Body of pancreas (tissue), 4 donors: Measurements from ENCODE around the gene TCF15.

Experiments
- POLR2A ChIP-seq, 3 donors: fragments of 450-650 bp; IDR thresholded peaks; one replicate each; pipeline ENCODE4 v1.6.1; 2016; ENCODE audit warnings: antibody characterized with exemption in 3 of 3, mild to moderate bottlenecking in 2 of 3
- TF ChIP-seq, protein P1 (sequence below), 7 experiments: fragments of 450-650 bp in 4 of 7; fragments of 200-600 bp in 3 of 7; sonication (generic) in 3 of 7; IDR thresholded peaks; one replicate each; pipeline ENCODE4 v1.5.1; 2016 to 2019; ENCODE audit warnings: antibody characterized with exemption in 7 of 7

DNA sequence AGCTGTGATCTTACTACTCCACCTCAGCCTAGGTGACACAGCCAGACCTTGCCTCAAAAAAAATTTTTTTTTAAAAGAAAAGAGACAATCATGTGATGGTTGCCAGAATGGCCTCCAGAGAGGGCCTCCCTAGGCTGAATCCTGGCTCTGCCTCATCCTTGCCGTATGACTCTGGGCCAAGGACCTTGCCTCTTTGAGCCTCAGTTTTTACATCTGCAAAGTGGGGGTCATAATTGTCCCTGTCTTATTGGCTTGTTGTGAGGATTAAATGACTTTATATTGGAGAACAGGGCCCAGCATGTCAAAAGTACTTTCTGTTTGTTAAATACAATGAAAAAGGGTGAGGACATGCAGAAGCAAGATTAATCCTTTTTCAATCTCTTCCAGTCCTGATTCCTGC is 28.5 kb upstream of the TCF15 start:
- no peak for TF ChIP-seq POLR2A (IDR thresholded peaks at IDR 0.05)
- TF ChIP-seq, protein P1, sequence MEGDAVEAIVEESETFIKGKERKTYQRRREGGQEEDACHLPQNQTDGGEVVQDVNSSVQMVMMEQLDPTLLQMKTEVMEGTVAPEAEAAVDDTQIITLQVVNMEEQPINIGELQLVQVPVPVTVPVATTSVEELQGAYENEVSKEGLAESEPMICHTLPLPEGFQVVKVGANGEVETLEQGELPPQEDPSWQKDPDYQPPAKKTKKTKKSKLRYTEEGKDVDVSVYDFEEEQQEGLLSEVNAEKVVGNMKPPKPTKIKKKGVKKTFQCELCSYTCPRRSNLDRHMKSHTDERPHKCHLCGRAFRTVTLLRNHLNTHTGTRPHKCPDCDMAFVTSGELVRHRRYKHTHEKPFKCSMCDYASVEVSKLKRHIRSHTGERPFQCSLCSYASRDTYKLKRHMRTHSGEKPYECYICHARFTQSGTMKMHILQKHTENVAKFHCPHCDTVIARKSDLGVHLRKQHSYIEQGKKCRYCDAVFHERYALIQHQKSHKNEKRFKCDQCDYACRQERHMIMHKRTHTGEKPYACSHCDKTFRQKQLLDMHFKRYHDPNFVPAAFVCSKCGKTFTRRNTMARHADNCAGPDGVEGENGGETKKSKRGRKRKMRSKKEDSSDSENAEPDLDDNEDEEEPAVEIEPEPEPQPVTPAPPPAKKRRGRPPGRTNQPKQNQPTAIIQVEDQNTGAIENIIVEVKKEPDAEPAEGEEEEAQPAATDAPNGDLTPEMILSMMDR (IDR thresholded peaks at IDR 0.05) = no peak
